ENCODE results near the gene MIGA2. TPM values are rescaled to one million over a fixed set of nuclear protein-coding genes. Genes with fewer than 3 reads are reported as not detected.

MIGA2 gene
- total RNA-seq (10 to 100 TPM in 1 of 6 donors, 1 to 10 TPM in 5; 7.5 to 17.1 (median 9.3) TPM), polyA plus RNA-seq (10 to 100 TPM; 27.8 to 30.9 TPM)

- WGBS, 2 donors = 1% methylated on average over 47 to 49 of the region's 49 CpGs
- H3K4me1 ChIP-seq = peaks cover 0 to 6% (median 0%) of the 10 kb centered on the region in 3 donors
- no peaks in the 10 kb centered on the region for H3K27me3 ChIP-seq
- FAIRE-seq (peak; percentile 81), ATAC-seq (peak; percentile 96 to 98 (median 98)), DNase-seq (peak; percentile 92 to 99 (median 98))
- intact Hi-C loops (cut with DNase I) = no loop called here
- H3K27ac ChIP-seq = peak within 1 kb of the TSS; percentile 48 to 78 (median 64)
- no peaks in the 10 kb centered on the region for H3K9me3 ChIP-seq
- no peak for TF ChIP-seq CTCF (IDR thresholded peaks at IDR 0.05)
- H3K36me3 ChIP-seq = no peaks in the 10 kb centered on the region
- H3K4me3 ChIP-seq = peak within 1 kb of the TSS; percentile 77 to 95 (median 82)
These were observed at the start of gene MIGA2 for GRCh38 chr9:129036241-129036922. TSS of gene MIGA2 (plus strand) at chr9:129036626. CDS start at chr9:129040595, 3,969 bp downstream.

DNA sequence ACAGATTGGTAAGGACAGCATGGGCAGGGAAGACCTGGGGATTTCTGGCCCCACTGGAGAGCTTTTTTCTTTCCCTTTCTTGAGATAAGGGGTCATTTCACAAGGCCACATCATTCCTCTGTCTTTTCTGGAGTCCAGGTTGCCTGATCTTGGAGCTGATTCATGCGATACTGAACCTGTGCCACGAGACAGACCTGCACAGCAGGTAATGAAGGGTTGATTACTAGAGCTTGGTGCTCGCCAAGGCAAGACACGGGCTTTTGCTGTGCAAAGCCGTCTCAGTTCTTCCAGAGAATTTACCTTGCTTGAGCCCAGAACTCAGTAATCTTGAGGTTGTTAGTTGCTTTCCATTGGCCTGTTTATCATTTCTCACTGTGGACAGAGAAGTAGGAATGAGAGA lies 49.8 kb upstream of the MIGA2 start:
- H3K4me1 ChIP-seq = no peaks in the 10 kb centered on the region
- intact Hi-C loops (cut with DNase I) = no loop called here
- no peak for TF ChIP-seq CTCF (IDR thresholded peaks at IDR 0.05)
- H3K36me3 ChIP-seq = peaks cover 4 to 76% (median 18%) of the 10 kb centered on the region in 3 donors
- whole genome bisulfite sequencing, 2 donors = 79 to 87% methylated on average over 5 of the region's 5 CpGs
- ATAC-seq (no peak), DNase-seq (no peak), FAIRE-seq (no peak)
- no peak overlapping the region for H3K4me3 ChIP-seq
- no peak overlapping the region for H3K27ac ChIP-seq
- H3K9me3 ChIP-seq = no peaks in the 10 kb centered on the region
- H3K27me3 ChIP-seq = no peaks in the 10 kb centered on the region

DNA sequence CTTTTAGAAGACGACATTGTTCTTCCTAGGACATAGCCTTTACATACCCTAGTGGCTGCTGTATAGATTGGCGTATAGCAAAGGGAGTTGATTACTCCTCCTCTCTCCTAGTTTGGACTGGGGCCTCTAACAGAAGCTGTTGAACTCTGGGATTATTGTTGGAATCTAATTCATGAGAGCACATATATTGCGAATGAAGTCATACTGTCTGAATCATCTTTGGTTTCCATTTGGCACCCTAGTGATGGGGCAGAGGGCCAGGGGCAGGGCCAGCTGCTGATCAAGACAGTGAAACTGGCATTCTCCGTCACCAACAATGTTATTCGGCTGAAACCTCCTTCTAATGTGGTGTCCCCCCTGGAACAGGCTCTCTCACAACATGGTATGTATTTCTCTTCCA lies 48.6 kb upstream of the MIGA2 start:
- Histone ChIP-seq H3K27me3 (no peaks in the 10 kb centered on the region), H3K4me1 (no peaks in the 10 kb centered on the region), H3K9me3 (no peaks in the 10 kb centered on the region), H3K4me3 (no peak overlapping the region), H3K27ac (no peak overlapping the region), H3K36me3 (peaks cover 3 to 69% (median 14%) of the 10 kb centered on the region in 3 donors)
- ATAC-seq (no peak), FAIRE-seq (no peak), DNase-seq (no peak)
- intact Hi-C loops (cut with DNase I) = no loop called here
- TF ChIP-seq CTCF (IDR thresholded peaks at IDR 0.05) = no peak
- WGBS, 2 donors = 92 to 97% methylated on average over 5 of the region's 5 CpGs

GRCh38 chr9:128992995-128993394 lies 43.4 kb upstream of the MIGA2 start:
- peak in 2 of 4 donors; percentile 47 to 57 for ATAC-seq

More at GRCh38 chr9:128992995-128993394, 43.4 kb upstream of the MIGA2 start:
- Histone ChIP-seq H3K27me3 (no peaks in the 10 kb centered on the region), H3K4me1 (no peaks in the 10 kb centered on the region), H3K9me3 (no peaks in the 10 kb centered on the region), H3K4me3 (no peak overlapping the region), H3K36me3 (peaks cover 0 to 56% (median 32%) of the 10 kb centered on the region in 3 donors), H3K27ac (no peak overlapping the region)
- intact Hi-C loops (cut with DNase I) = no loop called here
- FAIRE-seq = no peak
- DNase-seq = peak in 1 of 6 donors; percentile 11
- TF ChIP-seq CTCF (IDR thresholded peaks at IDR 0.05) = no peak
- 73% methylated on average over 7 of the region's 7 CpGs for WGBS, 2 donors

Measured in pancreas (tissue), 10 donors.